CD14-positive monocyte (primary cell): Measurements from ENCODE around the gene TANGO6. TPM values are rescaled to one million over a fixed set of nuclear protein-coding genes. Genes with fewer than 3 reads are reported as not detected.

Source experiments
- DNase-seq, 3 donors: peaks; one replicate each; pipeline ENCODE4 v3.0.0-alpha.2; 2011 to 2022
- H2AFZ ChIP-seq: 2 replicates; pipeline ENCODE4 v1.6.0; 2012; ENCODE audit warnings: mild to moderate bottlenecking, low read depth, low read length, inconsistent platforms; ENCODE audit not compliant: insufficient read depth, poor library complexity, severe bottlenecking
- H3K27ac ChIP-seq, 2 donors: 1 replicate in 1 of 2; 2 replicates in 1 of 2; pipeline ENCODE4 v1.5.1; 2012 to 2013; ENCODE audit warnings: low read length in 2 of 2, control low read depth in 1 of 2, inconsistent platforms in 1 of 2, low read depth in 1 of 2, mild to moderate bottlenecking in 1 of 2
- H3K27me3 ChIP-seq, 2 donors: one replicate each; pipeline versions ENCODE4 v1.6.0 to v1.6.1; 2011 to 2013; ENCODE audit warnings: low read length in 2 of 2; ENCODE audit not compliant: control insufficient read depth in 2 of 2, insufficient read depth in 2 of 2
- H3K36me3 ChIP-seq, 2 donors: replicated peaks in 1 of 2; 1 replicate in 1 of 2; 2 replicates in 1 of 2; pipeline versions ENCODE4 v1.5.1 to v1.6.1; 2012 to 2013; ENCODE audit warnings: low read length in 2 of 2, control low read depth in 1 of 2, inconsistent platforms in 1 of 2, mild to moderate bottlenecking in 1 of 2; ENCODE audit not compliant: insufficient read depth in 2 of 2, control insufficient read depth in 1 of 2
- H3K4me1 ChIP-seq, 2 donors: 1 replicate in 1 of 2; 2 replicates in 1 of 2; pipeline versions ENCODE4 v1.5.1 to v1.6.1; 2012 to 2013; ENCODE audit warnings: low read length in 2 of 2, control low read depth in 1 of 2, inconsistent platforms in 1 of 2, mild to moderate bottlenecking in 1 of 2, moderate library complexity in 1 of 2; ENCODE audit not compliant: insufficient read depth in 2 of 2, control insufficient read depth in 1 of 2
- H3K4me2 ChIP-seq: replicated peaks from 2 replicates; pipeline ENCODE3; 2012; ENCODE audit warnings: low read length, moderate library complexity, mild to moderate bottlenecking; ENCODE audit not compliant: poor library complexity, severe bottlenecking; ENCODE audit errors: extremely low read depth
- H3K4me3 ChIP-seq, 3 experiments: fragments of 200-600 bp in 1 of 3; sonication (generic) in 1 of 3; replicated peaks in 1 of 3; 1 replicate in 2 of 3; 2 replicates in 1 of 3; pipeline ENCODE4 v1.5.1; 2011 to 2013; ENCODE audit warnings: low read length in 3 of 3, mild to moderate bottlenecking in 3 of 3, control low read depth in 2 of 3, low read depth in 2 of 3, inconsistent platforms in 1 of 3, moderate library complexity in 1 of 3
- H3K79me2 ChIP-seq: 2 replicates; pipeline ENCODE4 v1.6.0; 2012; ENCODE audit warnings: mild to moderate bottlenecking, control low read depth, inconsistent platforms, low read length, moderate library complexity; ENCODE audit not compliant: insufficient read depth
- H3K9ac ChIP-seq: 2 replicates; pipeline ENCODE4 v1.6.0; 2017; ENCODE audit warnings: low read length, mild to moderate bottlenecking; ENCODE audit not compliant: insufficient read depth, poor library complexity, severe bottlenecking
- H3K9me3 ChIP-seq, 2 donors: replicated peaks in 1 of 2; 1 replicate in 1 of 2; 2 replicates in 1 of 2; pipeline versions ENCODE4 v1.5.1 to v1.6.1; 2012 to 2013; ENCODE audit warnings: low read length in 2 of 2, control low read depth in 1 of 2; ENCODE audit not compliant: control insufficient read depth in 1 of 2, insufficient read depth in 1 of 2
- H4K20me1 ChIP-seq: 2 replicates; pipeline ENCODE4 v1.6.0; 2012; ENCODE audit warnings: mild to moderate bottlenecking, low read length, control low read depth, moderate library complexity; ENCODE audit not compliant: insufficient read depth
- H3K27ac Mint-ChIP-seq, 7 donors: one replicate each; pipeline ENCODE4 v1.8.0; 2020; ENCODE audit warnings: mild to moderate bottlenecking in 7 of 7, mixed read lengths in 7 of 7, moderate library complexity in 6 of 7, inconsistent platforms in 2 of 7
- H3K27me3 Mint-ChIP-seq, 3 donors: one replicate each; pipeline ENCODE4 v1.8.0; 2021 to 2022; ENCODE audit warnings: low read depth in 3 of 3, mild to moderate bottlenecking in 3 of 3, mixed read lengths in 3 of 3, moderate library complexity in 3 of 3, inconsistent platforms in 1 of 3
- H3K36me3 Mint-ChIP-seq, 2 donors: one replicate each; pipeline ENCODE4 v1.8.0; 2020; ENCODE audit warnings: mixed read lengths in 2 of 2, inconsistent platforms in 1 of 2, mild to moderate bottlenecking in 1 of 2
- H3K4me1 Mint-ChIP-seq: one replicate; pipeline ENCODE4 v1.8.0; 2020; ENCODE audit warnings: mild to moderate bottlenecking, mixed read lengths
- H3K4me3 Mint-ChIP-seq, 2 donors: one replicate each; pipeline ENCODE4 v1.8.0; 2020; ENCODE audit warnings: mild to moderate bottlenecking in 2 of 2, mixed read lengths in 2 of 2, moderate library complexity in 1 of 2
- H3K9me3 Mint-ChIP-seq, 7 donors: one replicate each; pipeline ENCODE4 v1.8.0; 2020 to 2022; ENCODE audit warnings: mixed read lengths in 7 of 7, mild to moderate bottlenecking in 6 of 7, moderate library complexity in 6 of 7, inconsistent platforms in 2 of 7
- CTCF ChIP-seq: fragments of 200-600 bp; IDR thresholded peaks from one replicate; pipeline ENCODE4 v1.8.0; 2022; ENCODE audit warnings: antibody characterized with exemption, mild to moderate bottlenecking
- WGBS: methylation state at CpG from one replicate; pipeline ENCODE4 v1.1.5; 2013; ENCODE audit warnings: missing lambda C conversion rate; ENCODE audit not compliant: insufficient coverage; 5-methylcytosine and 5-hydroxymethylcytosine counted together
- intact Hi-C, 2 donors: fragments of 100-400 bp; cut with micrococcal nuclease; formaldehyde crosslinking; loops; one replicate each; pipeline versions ENCODE4 v1.15.0 to v1.15.1; 2023
- polyA plus RNA-seq, 3 donors: library from polyadenylated mRNA; depleted of rRNA in 1 of 3; unstranded in 2 of 3; stranded (reverse) in 1 of 3; fragments of 300-500 nt in 2 of 3; fragments of >200 nt in 1 of 3; fragmentation: Illumina TruSeq in 2 of 3; gene quantifications; 1 replicate in 2 of 3; 2 replicates in 1 of 3; pipeline ENCODE4 v1.2.3, GENCODE V29; 2012 to 2021

The TANGO6 gene
- polyA plus RNA-seq, 3 donors: 6.5 to 8.1 (median 7.3) TPM

GRCh38 chr16:69037373-69038160 is 194.2 kb downstream of the TANGO6 start:
- Histone ChIP-seq H4K20me1 (no peaks in the 10 kb centered on the region), H3K9ac (no peak overlapping the region), H3K4me1 (no peaks in the 10 kb centered on the region), H3K4me2 (no peak overlapping the region), H3K9me3 (no peaks in the 10 kb centered on the region), H3K27ac (no peak overlapping the region), H3K4me3 (no peak overlapping the region), H2AFZ (no peak overlapping the region), H3K79me2 (no peaks in the 10 kb centered on the region), H3K36me3 (peaks cover 24 to 57% of the 10 kb centered on the region in 2 donors), H3K27me3 (no peaks in the 10 kb centered on the region)
- no peak for TF ChIP-seq CTCF
- peaks cover 0 to 7% (median 5%) of the 10 kb centered on the region in 7 donors for H3K9me3 Mint-ChIP-seq
- no peaks in the 10 kb centered on the region for H3K27me3 Mint-ChIP-seq
- WGBS: 100% methylated on average over 3 of the region's 6 CpGs
- no peak overlapping the region for H3K4me3 Mint-ChIP-seq
- H3K36me3 Mint-ChIP-seq: peaks cover 49 to 54% of the 10 kb centered on the region in 2 donors
- DNase-seq: no peak
- intact Hi-C loops: no loop called here
- H3K27ac Mint-ChIP-seq: no peak overlapping the region
- no peaks in the 10 kb centered on the region for H3K4me1 Mint-ChIP-seq

- Histone ChIP-seq H3K27ac (no peak overlapping the region), H3K4me2 (no peak overlapping the region), H3K79me2 (no peaks in the 10 kb centered on the region), H3K4me1 (no peaks in the 10 kb centered on the region), H2AFZ (no peak overlapping the region), H3K27me3 (no peaks in the 10 kb centered on the region), H3K4me3 (no peak overlapping the region), H3K36me3 (peaks cover 17 to 57% of the 10 kb centered on the region in 2 donors), H4K20me1 (no peaks in the 10 kb centered on the region), H3K9ac (no peak overlapping the region), H3K9me3 (no peaks in the 10 kb centered on the region)
- H3K27me3 Mint-ChIP-seq: peaks cover 0 to 1% (median 0%) of the 10 kb centered on the region in 3 donors
- intact Hi-C loops: no loop called here
- H3K4me3 Mint-ChIP-seq: no peak overlapping the region
- no peak overlapping the region for H3K27ac Mint-ChIP-seq
- DNase-seq: no peak
- peaks cover 0 to 7% (median 5%) of the 10 kb centered on the region in 7 donors for H3K9me3 Mint-ChIP-seq
- H3K36me3 Mint-ChIP-seq: peaks cover 51 to 55% of the 10 kb centered on the region in 2 donors
- no peak for TF ChIP-seq CTCF
- no peaks in the 10 kb centered on the region for H3K4me1 Mint-ChIP-seq
- WGBS: no CpG with 5 or more reads among the region's 4 CpGs
These were observed 196.1 kb downstream of the TANGO6 start for GRCh38 chr16:69039333-69039941.
